PC-9 (cell line): ENCODE results near the gene MIX23.

Experiments
- EZH2 ChIP-seq: fragments of 200-600 bp; sonication (generic); IDR thresholded peaks from 2 replicates; pipeline ENCODE4 v1.8.0; 2017; ENCODE audit warnings: antibody characterized with exemption, low read depth
- TF ChIP-seq, protein P1 (sequence below): fragments of 200-600 bp; sonication (generic); conservative IDR thresholded peaks from 2 replicates; pipeline ENCODE4 v1.6.1; 2017; ENCODE audit warnings: mixed run types, antibody characterized with exemption, mild to moderate bottlenecking, moderate library complexity

DNA sequence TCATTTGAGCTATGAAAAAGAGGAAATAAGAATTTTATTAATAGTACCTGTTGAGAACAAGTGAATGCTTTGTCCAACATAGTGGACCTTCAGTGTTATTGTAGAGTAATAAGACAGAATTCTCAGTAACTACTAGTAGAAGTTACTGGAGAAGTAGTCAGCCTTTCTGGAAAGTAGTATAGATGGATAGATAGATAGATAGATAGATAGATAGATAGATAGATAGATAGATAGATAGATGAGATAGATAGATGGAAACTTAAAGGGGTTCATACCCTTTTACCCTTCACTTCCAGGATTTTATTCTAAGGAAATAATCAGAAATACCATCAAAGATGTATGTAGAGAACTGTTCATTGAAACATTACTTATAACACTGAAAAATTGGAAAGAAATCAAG lies 6.2 kb upstream of the MIX23 start:
- TF ChIP-seq, protein P1, sequence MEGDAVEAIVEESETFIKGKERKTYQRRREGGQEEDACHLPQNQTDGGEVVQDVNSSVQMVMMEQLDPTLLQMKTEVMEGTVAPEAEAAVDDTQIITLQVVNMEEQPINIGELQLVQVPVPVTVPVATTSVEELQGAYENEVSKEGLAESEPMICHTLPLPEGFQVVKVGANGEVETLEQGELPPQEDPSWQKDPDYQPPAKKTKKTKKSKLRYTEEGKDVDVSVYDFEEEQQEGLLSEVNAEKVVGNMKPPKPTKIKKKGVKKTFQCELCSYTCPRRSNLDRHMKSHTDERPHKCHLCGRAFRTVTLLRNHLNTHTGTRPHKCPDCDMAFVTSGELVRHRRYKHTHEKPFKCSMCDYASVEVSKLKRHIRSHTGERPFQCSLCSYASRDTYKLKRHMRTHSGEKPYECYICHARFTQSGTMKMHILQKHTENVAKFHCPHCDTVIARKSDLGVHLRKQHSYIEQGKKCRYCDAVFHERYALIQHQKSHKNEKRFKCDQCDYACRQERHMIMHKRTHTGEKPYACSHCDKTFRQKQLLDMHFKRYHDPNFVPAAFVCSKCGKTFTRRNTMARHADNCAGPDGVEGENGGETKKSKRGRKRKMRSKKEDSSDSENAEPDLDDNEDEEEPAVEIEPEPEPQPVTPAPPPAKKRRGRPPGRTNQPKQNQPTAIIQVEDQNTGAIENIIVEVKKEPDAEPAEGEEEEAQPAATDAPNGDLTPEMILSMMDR, result no peak
- no peak for TF ChIP-seq EZH2
